T-helper 1 cell treated with Interleukin-12 subunit alpha and Interleukin-12 subunit beta and Interleukin-4 antibody, amounts not matched to agents 30 μg/mL and 1 μg/mL, for 36 hours (primary cell): ENCODE measurements around the gene VPS13D.
"Not testable (repeated sequence)": the region's sequence is repeated elsewhere in the genome, so short reads cannot be mapped to it uniquely, and the experiment has no call there.

Experiments used
- H3K27ac Mint-ChIP-seq: one replicate; pipeline ENCODE4 v1.8.0; 2021; ENCODE audit warnings: mild to moderate bottlenecking, mixed read lengths
- H3K27me3 Mint-ChIP-seq: one replicate; pipeline ENCODE4 v1.8.0; 2021; ENCODE audit warnings: low read depth, mixed read lengths
- H3K36me3 Mint-ChIP-seq: one replicate; pipeline ENCODE4 v1.8.0; 2021; ENCODE audit warnings: low read depth, mixed read lengths
- H3K4me1 Mint-ChIP-seq: one replicate; pipeline ENCODE4 v1.8.0; 2021; ENCODE audit warnings: low read depth, mixed read lengths
- H3K4me3 Mint-ChIP-seq: one replicate; pipeline ENCODE4 v1.8.0; 2021; ENCODE audit warnings: mild to moderate bottlenecking, moderate library complexity, mixed read lengths
- H3K9me3 Mint-ChIP-seq: one replicate; pipeline ENCODE4 v1.8.0; 2021; ENCODE audit warnings: mixed read lengths

VPS13D gene

DNA sequence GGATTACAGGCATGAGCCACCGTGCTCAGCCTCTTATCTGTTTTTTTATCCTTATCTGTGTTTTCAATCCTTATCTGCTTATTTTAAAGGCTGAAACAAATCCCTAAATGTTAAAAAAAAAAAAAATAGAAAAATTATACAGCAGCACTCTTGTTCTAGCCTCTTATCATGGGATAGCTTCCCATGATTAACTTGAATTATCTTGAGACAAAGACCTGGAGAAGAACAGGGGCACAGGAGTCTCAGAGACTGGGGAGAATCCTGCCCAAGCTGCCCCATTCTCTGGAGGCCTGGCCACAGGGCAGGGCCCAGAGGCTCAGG is 301.3 kb downstream of the VPS13D start:
- peaks cover 14% of the 10 kb centered on the region for H3K4me1 Mint-ChIP-seq
- H3K27ac Mint-ChIP-seq: no peak overlapping the region

DNA sequence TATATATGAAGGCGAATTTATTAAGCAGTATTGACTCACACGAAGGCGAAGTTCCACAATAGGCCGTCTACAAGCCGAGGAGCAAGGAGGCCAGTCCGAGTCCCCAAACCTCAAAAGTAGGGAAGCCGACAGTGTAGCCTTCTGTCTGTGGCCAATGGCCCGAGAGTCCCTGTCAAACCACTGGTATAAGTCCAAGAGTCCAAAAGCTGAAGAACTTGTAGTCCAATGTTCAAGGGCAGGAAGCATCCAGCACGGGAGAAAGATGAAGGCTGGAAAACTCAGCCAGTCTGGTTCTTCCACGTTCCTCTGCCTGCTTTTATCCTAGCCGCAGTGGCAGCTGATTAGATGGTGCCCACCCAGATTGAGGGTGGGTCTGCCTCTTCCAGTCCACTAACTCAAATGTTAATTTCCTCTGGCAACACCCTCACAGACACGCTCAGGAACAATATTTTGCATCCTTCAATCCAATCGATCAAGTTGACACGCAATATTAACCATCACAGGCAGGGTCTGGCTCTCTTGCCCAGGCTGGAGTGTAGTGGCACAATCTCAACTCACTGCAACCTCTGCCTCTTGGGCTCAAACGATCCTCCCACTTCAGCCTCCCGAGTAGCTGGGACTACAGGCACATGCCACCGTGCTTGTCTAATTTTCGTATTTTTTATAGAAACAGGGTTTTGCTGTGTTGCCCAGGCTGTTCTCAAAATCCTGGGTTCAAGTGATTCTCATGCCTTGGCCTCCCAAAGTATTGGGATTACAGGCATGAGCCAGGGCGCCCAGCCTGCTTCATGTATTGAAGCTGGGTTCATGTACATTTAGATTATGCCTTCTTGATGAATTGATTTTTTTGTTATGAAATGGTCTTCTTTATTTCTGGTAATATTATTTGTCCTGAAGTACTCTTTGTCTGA is 302.8 kb downstream of the VPS13D start:
- Mint-ChIP-seq H3K36me3 (peaks cover 32% of the 10 kb centered on the region), H3K4me3 (no peak overlapping the region), H3K9me3 (peaks cover 25% of the 10 kb centered on the region), H3K27ac (no peak overlapping the region), H3K27me3 (no peaks in the 10 kb centered on the region), H3K4me1 (peaks cover 17% of the 10 kb centered on the region)

More for the DNA sequence above, 301.3 kb downstream of the VPS13D start:
- no peak overlapping the region for H3K4me3 Mint-ChIP-seq
- peaks cover 12% of the 10 kb centered on the region for H3K9me3 Mint-ChIP-seq
- H3K27me3 Mint-ChIP-seq: no peaks in the 10 kb centered on the region
- peaks cover 20% of the 10 kb centered on the region for H3K36me3 Mint-ChIP-seq

DNA sequence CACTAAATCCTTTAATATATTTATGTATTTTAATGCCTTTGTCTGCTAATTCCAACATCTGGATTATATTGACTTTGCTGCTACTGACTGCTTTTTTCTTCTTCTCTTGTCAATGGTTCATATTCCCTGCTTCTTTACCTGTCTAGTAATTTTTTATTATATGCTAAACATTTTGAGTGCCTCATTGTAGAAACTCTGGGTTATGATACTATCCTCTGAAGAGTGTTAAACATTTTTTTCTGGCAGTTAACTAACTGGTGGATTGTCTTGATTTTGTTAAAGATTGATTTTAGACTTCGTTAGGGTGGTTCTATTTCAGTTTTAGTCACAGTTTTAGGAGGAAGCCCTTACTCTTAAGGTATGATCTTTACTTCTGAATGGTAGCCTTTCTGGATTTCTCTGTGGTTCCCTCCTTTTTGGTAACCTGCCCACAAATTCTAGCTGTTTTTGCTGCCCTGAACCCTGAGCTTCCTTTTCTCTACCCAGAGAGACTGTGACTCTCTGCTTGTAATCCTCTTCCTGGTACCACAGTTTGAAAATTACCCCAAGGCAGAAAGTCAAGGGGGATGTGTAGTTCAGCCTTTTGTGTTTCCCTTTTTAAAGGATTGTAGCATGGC is 306.3 kb downstream of the VPS13D start:
- Mint-ChIP-seq H3K27me3 (no peaks in the 10 kb centered on the region), H3K4me1 (peaks cover 8% of the 10 kb centered on the region), H3K36me3 (peaks cover 35% of the 10 kb centered on the region), H3K4me3 (no peak overlapping the region), H3K9me3 (peaks cover 27% of the 10 kb centered on the region), H3K27ac (no peak overlapping the region)

DNA sequence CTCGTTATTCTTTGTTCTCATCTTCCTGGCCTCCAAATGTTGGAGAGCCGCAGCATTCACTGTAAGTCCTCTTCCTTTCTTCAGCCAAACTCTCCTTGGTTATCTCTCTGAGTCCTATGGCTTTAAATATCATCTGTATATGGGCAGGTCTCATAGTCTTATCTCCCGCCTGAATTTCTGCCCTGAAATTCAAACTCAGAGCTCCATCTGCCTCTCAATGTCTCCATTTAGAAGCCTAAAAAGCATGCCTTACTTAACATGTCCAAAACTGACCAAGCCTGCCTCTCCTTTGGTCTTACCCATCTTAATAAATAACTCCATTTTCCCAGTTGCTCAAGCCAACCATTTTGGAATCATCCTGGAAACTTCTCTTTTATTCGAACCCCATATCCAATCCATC is 307.5 kb downstream of the VPS13D start:
- Mint-ChIP-seq H3K36me3 (peaks cover 29% of the 10 kb centered on the region), H3K27ac (no peak overlapping the region), H3K9me3 (peaks cover 27% of the 10 kb centered on the region), H3K27me3 (no peaks in the 10 kb centered on the region), H3K4me1 (peaks cover 6% of the 10 kb centered on the region), H3K4me3 (no peak overlapping the region)

DNA sequence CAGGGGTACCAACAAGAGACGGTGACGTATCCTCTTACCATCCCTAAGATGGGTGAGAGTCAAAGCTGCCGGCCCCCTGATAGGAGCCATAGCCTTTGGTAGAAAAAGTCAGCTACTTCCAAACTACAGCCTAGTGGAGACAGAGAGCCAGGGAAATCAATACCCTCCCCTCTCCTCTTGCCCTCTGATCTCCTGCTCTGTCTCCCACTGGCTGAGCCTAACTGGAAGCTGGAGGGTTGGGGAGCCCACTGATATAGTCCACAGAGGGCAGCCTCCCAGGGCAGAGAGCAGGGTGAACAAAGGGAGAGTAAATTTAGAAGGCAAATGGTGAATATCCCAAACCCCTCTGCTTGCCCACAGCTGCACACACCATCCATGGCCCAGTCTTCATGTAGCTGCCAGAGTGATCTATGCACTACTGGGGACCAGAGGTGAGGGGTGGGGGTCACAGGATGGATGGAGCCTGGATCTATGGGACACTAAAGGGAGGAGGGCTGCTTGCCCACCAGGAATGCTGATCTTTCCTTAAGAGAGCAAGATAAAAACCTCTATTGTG is 308.2 kb downstream of the VPS13D start:
- Mint-ChIP-seq H3K9me3 (peaks cover 27% of the 10 kb centered on the region), H3K4me1 (peaks cover 6% of the 10 kb centered on the region), H3K4me3 (no peak overlapping the region), H3K36me3 (peaks cover 29% of the 10 kb centered on the region), H3K27ac (no peak overlapping the region), H3K27me3 (peaks cover 2% of the 10 kb centered on the region)

DNA sequence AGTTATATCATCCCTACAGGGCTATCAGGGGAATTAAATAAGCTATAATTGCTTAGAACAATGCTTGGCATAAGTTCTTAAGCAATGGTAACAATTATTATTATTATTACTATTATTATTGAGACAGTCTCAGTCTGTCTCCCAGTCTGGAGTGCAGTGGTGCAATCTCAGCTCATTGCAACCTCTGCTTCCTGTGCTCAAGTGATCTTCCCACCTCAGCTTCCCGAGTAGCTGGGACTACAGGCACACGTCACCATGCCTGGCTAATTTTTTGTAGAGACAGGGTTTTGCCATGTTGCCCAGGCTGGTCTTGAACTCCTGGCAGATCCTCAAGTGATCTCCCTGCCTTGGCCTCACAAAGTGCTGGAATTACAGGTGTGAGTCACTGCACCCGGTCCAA is 308.7 kb downstream of the VPS13D start:
- not testable (repeated sequence) for H3K27ac Mint-ChIP-seq, H3K27me3 Mint-ChIP-seq, H3K4me1 Mint-ChIP-seq, H3K4me3 Mint-ChIP-seq
- Mint-ChIP-seq H3K9me3 (peaks cover 27% of the 10 kb centered on the region), H3K36me3 (peaks cover 29% of the 10 kb centered on the region)

DNA sequence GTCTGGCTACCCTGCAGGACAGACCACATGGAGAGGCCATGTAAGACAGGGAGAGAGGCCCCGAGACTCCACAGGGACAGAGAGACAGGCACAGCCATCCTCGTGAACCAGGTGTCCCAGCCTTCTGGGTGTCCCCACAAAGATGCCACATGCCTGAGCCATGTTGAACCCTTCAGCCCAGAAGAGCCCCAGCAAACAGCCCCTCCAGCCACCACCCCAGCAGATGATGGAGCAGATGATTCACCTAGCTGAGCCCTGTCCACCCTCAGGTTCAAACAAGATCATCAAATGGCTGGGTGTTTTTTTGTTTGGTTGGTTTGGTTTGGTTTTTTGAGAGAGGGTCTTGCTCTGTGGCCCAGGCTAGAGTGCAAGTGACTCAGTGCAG is 309.5 kb downstream of the VPS13D start:
- no peak overlapping the region for H3K27ac Mint-ChIP-seq
- H3K27me3 Mint-ChIP-seq: peaks cover 14% of the 10 kb centered on the region
- no peak overlapping the region for H3K4me3 Mint-ChIP-seq
- peaks cover 25% of the 10 kb centered on the region for H3K36me3 Mint-ChIP-seq
- H3K4me1 Mint-ChIP-seq: peaks cover 3% of the 10 kb centered on the region
- H3K9me3 Mint-ChIP-seq: peaks cover 27% of the 10 kb centered on the region

DNA sequence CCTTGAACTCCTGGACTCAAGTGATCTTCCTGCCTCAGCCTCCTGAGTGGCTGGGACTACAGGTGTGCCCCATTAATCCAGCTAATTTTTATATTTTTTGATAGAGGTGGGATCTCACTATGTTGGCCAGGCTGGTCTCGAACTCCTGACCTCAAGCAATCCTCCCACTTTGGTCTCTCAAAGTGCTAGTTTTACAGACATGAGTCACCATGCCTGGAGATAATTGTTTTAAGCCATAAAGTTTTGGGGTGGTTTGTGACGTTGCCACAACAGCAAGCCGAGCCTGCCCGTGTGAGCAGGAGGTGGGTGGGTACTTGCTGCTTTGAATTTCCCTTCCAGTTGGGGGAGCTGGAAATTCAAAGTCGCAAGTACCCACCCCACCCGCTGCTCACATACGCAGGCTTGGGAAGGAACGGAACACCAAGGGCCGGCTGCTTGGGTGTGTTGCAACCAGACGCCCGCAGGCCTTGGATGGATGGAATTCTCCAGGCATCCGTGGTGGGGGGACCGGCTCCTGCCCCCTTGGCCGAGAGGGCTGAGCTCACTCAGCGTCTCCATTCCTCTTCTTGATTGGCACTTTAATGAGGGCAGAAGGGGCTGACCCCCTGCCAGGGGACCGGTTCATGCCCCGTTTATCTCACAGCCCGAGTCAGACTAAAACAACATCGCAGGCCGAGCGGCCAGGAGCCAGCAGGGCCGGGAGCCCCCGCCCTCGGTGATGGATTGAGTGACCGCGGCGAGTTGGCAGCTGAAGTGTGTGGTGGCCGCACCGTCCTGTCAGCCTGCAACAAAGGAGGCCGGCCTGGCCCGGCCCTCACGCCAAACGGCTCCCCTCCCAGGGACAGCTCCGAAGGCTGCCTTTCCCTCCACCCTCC is 310.1 kb downstream of the VPS13D start:
- H3K27ac Mint-ChIP-seq: no peak overlapping the region
- H3K4me1 Mint-ChIP-seq: peaks cover 3% of the 10 kb centered on the region
- H3K9me3 Mint-ChIP-seq: peaks cover 27% of the 10 kb centered on the region
- H3K4me3 Mint-ChIP-seq: no peak overlapping the region
- peaks cover 18% of the 10 kb centered on the region for H3K27me3 Mint-ChIP-seq
- peaks cover 25% of the 10 kb centered on the region for H3K36me3 Mint-ChIP-seq

DNA sequence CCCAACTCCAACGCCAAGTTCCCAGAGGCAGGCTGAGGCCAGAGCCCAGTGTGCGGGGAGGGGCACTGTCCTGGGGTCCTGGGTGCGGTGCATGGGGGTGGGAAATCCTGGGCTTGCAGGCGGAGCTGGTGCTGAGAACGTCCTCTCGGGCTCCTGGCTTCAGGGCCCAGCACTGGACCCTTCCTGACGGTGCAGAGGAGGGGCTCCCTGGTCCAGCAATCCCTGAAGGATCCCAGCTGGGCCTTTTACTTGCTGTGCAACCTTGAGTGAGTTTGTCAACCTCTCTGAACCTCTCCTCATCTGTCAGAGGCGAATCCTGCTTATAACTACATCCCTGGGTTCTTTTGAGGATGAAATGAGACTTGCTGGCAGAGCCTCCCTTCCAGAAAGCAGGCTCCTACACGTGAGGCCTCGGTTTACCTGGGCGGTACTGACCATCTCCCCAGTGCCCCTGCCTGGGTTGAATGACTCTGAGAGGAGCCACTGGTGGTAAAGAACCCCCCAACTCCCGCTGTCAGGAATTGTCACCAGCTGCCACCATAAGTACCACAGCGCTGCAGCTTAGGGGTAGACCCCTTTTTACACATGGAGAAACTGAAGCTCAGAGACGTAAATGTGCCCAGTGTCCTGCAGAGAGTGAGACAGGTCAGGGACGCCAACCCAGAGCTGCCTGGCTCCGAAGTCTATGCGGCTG is 310.9 kb downstream of the VPS13D start:
- Mint-ChIP-seq H3K4me3 (no peak overlapping the region), H3K27ac (no peak overlapping the region), H3K9me3 (peaks cover 19% of the 10 kb centered on the region), H3K4me1 (peaks cover 4% of the 10 kb centered on the region), H3K27me3 (peaks cover 18% of the 10 kb centered on the region), H3K36me3 (peaks cover 19% of the 10 kb centered on the region)

DNA sequence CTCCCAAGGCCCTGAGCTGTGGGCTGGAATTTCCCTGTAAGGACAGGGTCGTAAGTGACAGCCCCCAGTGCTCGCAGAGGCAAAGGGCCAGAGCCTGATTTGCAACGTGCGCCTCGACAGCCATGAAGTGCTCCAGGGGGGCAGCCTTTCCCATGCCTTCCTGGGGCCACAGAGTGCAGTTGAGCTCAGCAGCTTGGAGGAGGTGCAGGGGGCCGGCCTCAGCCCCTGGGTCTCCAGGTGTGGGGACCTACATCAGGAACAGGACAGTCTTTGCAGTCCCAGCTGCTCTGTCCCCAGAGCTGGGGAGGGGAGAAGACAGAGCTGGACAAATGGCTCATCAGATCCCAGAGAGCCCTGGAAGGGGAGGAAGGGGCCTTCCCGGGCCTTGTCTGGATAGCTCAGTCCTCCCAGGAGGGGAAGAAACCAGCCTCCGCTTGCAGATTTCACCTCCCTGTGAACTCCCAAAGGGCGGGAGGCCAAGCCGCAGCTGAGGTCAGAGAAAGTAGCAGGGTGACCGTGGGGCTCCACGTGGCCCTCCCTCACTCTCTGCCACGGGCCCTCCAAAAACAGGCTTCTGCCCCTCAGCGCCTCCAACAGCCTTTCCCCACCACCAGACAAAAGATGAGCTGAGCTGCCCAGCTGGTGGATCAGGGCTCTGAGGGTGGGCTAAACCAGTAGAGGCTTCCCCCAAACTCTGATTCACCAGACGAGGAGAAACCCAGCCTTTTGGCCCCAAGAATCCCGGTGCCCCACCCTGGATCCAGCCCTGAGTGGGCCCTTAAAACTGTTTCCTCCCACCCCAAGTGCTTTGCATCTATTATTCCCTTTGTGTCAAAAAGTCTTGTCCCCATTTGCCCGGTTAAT is 311.7 kb downstream of the VPS13D start:
- Mint-ChIP-seq H3K4me3 (no peak overlapping the region), H3K4me1 (peaks cover 4% of the 10 kb centered on the region), H3K36me3 (peaks cover 12% of the 10 kb centered on the region), H3K27ac (no peak overlapping the region), H3K27me3 (peaks cover 18% of the 10 kb centered on the region), H3K9me3 (peaks cover 12% of the 10 kb centered on the region)

DNA sequence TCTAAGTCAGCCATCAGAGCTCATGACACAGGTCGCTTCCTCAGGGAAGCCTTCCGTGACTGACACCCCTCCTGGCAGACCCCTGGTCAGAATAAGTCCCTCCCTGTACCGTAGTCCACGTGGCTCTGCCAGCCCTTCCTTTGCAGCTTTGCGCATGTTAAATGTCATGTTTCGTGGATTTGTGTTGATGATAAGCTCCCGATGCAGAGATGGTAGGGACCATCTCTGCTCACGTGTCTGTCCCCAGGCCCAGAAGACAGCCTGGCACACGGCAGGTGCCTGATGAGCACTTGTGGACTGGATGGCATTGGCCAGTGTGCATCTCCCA is 312.3 kb downstream of the VPS13D start:
- H3K27me3 Mint-ChIP-seq: peaks cover 18% of the 10 kb centered on the region

DNA sequence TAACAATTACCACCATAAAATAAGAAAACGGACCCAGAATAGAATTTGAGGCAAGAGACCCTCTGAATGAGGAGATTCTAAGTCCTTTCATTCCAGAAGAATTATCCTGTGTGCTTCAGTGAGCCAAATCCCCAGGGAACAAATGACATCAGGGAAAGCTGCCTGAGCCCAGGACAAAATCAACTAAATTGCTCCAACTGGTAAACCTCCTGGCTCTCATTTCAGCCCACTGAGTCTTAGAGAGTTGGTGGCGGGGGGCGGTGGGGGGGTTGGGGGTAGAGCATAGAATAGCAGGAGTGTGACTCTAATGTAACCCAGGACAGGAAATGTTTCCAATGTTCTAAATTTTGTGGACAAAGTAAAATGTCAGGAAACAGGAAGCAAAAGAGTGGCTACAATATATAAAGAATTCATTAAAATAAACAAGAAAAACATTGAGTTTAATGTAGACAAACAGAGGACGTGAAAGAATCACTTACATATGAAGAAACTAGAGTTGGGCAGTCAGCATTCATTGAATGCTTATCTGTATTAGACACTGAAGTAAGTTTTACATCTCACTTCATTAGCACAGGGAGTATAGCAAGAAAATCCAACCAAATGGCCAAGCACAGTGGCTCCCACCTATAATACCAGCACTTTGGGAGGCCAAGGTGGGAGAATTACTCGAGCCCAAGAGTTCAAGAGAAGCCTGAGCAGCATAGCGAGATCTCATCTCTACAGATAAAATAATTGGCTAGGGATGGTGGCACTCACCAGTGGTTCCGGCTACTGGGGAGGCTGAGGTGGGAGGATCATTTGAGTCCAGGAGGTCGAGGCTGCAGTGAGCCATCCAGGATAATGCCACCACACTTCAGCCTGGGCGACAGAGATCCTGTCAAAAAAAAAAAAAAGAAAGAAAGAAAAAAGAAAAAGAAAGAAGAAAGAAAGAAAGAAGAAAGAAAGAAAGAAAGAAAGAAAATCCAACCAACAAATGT is 313.1 kb downstream of the VPS13D start:
- peaks cover 2% of the 10 kb centered on the region for H3K36me3 Mint-ChIP-seq
- no peak overlapping the region for H3K4me3 Mint-ChIP-seq
- no peak overlapping the region for H3K27ac Mint-ChIP-seq

More for the DNA sequence above, 312.3 kb downstream of the VPS13D start:
- peaks cover 8% of the 10 kb centered on the region for H3K9me3 Mint-ChIP-seq
- H3K4me3 Mint-ChIP-seq: no peak overlapping the region
- peaks cover 4% of the 10 kb centered on the region for H3K4me1 Mint-ChIP-seq
- peaks cover 8% of the 10 kb centered on the region for H3K36me3 Mint-ChIP-seq
- no peak overlapping the region for H3K27ac Mint-ChIP-seq

More for the DNA sequence above, 313.1 kb downstream of the VPS13D start:
- Mint-ChIP-seq H3K9me3 (no peaks in the 10 kb centered on the region), H3K4me1 (peaks cover 1% of the 10 kb centered on the region), H3K27me3 (peaks cover 18% of the 10 kb centered on the region)
